GM21576 (cell line): ENCODE data around the gene TGFBR2.
A peak's percentile ranks its signal among the peaks of the same experiment; 100 is the strongest.
"Not testable (repeated sequence)": the region's sequence is repeated elsewhere in the genome, so short reads cannot be mapped to it uniquely, and the experiment has no call there.

Experiments used
- ATAC-seq: cut with Tn5 transposase; IDR thresholded peaks from one replicate; pipeline ENCODE4 v1.9.1; 2021; ENCODE audit warnings: mild to moderate bottlenecking, moderate library complexity; ENCODE audit not compliant: unreplicated experiment

The TGFBR2 gene

GRCh38 chr3:30617653-30618052 lies 11.3 kb downstream of the TGFBR2 start:
- no peak for ATAC-seq

GRCh38 chr3:30618526-30618925 lies 12.1 kb downstream of the TGFBR2 start:
- ATAC-seq: no peak

GRCh38 chr3:30619318-30619717 lies 12.9 kb downstream of the TGFBR2 start:
- no peak for ATAC-seq

- ATAC-seq: no peak
Measured at GRCh38 chr3:30620402-30621360, 14.3 kb downstream of the TGFBR2 start.

- no peak for ATAC-seq
Measured at GRCh38 chr3:30621576-30621975, 15.2 kb downstream of the TGFBR2 start.

GRCh38 chr3:30622047-30622545 lies 15.7 kb downstream of the TGFBR2 start:
- ATAC-seq: no peak

GRCh38 chr3:30622790-30623189 lies 16.4 kb downstream of the TGFBR2 start:
- ATAC-seq: no peak

GRCh38 chr3:30623351-30623750 lies 16.9 kb downstream of the TGFBR2 start:
- no peak for ATAC-seq

- ATAC-seq: not testable (repeated sequence)
Measured at GRCh38 chr3:30624480-30624879, 18.1 kb downstream of the TGFBR2 start.

GRCh38 chr3:30625541-30626438 lies 19.4 kb downstream of the TGFBR2 start:
- ATAC-seq: no peak

- no peak for ATAC-seq
Measured at GRCh38 chr3:30626443-30627180, 20.2 kb downstream of the TGFBR2 start.

GRCh38 chr3:30628205-30628900 lies 22.0 kb downstream of the TGFBR2 start:
- no peak for ATAC-seq

- peak; percentile 46 for ATAC-seq
Measured at GRCh38 chr3:30628901-30629590, 22.6 kb downstream of the TGFBR2 start.

GRCh38 chr3:30629746-30630145 lies 23.3 kb downstream of the TGFBR2 start:
- no peak for ATAC-seq

- no peak for ATAC-seq
Measured at GRCh38 chr3:30630238-30631030, 24.0 kb downstream of the TGFBR2 start.

- no peak for ATAC-seq
Measured at GRCh38 chr3:30631243-30631904, 25.0 kb downstream of the TGFBR2 start.

- ATAC-seq: no peak
Measured at GRCh38 chr3:30632065-30632464, 25.7 kb downstream of the TGFBR2 start.

- ATAC-seq: no peak
Measured at GRCh38 chr3:30632521-30632920, 26.1 kb downstream of the TGFBR2 start.
